Measurements from ENCODE around the gene DACT2. TPM values are rescaled to one million over a fixed set of nuclear protein-coding genes. Genes with fewer than 3 reads are reported as not detected.

The DACT2 gene
- total and polyA plus RNA-seq, 9 of the 15 experiments (the other 6 are each of a cell fraction or from before 2014, with no cell fraction given), result not detected

DNA sequence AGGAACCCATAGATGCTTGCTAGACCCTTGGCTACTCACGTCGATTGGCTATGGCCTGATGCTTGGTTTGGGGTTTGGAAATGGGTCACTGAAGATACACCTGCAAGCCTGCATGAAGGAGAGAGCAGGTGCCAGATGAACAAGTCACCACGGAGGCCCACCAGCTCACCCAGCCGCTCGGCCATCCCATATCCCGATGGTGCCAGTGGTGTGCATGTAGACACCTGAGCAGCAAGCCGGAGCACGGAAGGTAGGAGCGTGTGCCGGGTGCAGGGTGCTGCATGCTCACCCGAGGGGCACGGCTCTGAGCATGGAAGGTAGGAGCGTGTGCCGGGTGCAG lies 35.9 kb downstream of the DACT2 start (continued):
- no peak for TF ChIP-seq SMARCB1 (IDR thresholded peaks at IDR 0.05; ENCODE audit: insufficient read length, low read depth)
- TF ChIP-seq HNRNPL (IDR thresholded peaks at IDR 0.05; ENCODE audit: low read depth, low read length), result no peak
- no peak for TF ChIP-seq PRMT5 (CRISPR knock-in tag; IDR thresholded peaks at IDR 0.05)

DNA sequence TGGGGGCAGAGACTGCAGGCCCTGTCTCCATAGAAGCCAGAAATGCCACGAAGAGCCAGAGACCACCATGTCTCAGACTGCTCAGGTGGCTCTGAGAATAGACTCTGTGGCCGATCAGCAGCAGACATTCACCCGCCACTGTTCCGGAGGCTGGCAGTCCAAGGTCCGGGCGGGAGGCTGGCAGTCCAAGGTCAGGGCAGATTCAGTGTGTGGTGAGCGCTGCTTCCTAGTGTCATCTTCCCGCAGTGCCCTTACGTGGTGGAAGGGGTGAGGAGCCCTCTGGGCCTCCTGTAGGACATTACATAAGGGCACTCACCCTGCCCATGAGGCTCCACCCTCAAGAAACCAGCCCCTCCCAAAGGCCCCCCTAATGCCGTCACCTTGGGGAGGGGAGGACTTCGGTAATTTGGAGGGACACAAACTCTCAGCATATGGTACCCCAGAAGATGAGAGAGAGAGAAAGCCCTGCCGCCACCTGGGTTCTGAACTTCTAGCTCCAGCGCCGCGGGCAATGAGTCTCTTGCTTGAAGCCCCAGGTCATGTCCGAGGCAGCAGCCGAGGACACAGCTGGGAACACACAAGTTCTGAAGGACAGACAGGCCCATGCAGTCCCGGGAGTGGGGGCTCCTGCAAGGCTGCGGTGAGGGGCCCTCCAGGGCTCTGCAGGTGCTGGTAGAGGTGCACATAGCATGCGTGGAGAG lies 36.4 kb downstream of the DACT2 start:
- no peak overlapping the region for H3K9ac ChIP-seq (ENCODE audit: insufficient read depth in 1 of 2, low read depth in 2 of 2, low read length in 2 of 2)
- H3K4me1 ChIP-seq (replicated peaks in 1 of 2; ENCODE audit: control insufficient read depth in 2 of 2, insufficient read depth in 2 of 2, low read length in 2 of 2), result peaks cover 0 to 2% of the 10 kb centered on the region in 2 experiments; a peak in 2 of 5 replicates
- ChIA-PET POLR2A (no interaction called here), CTCF (ENCODE audit: low intra/inter-chr PET ratio) (no interaction called here)
- peaks cover 14% of the 10 kb centered on the region for H4K20me1 ChIP-seq (replicated peaks; ENCODE audit: control insufficient read depth, insufficient read depth, low read length)
- no TSS peak for BruUV-seq (replicated peaks)
- H3K79me2 ChIP-seq (ENCODE audit: control insufficient read depth, insufficient read depth, low read length), result no peaks in the 10 kb centered on the region
- ATAC-seq, result no peak
- no peak overlapping the region for H3K27ac ChIP-seq (ENCODE audit: extremely low read depth, low read depth, low read length)
- H3K27me3 ChIP-seq (ENCODE audit: control insufficient read depth in 2 of 2, insufficient read depth in 2 of 2, low read length in 2 of 2), result peaks cover 61 to 86% of the 10 kb centered on the region in 2 experiments
- no peak overlapping the region for H2AFZ ChIP-seq (ENCODE audit: low read depth, low read length)
- intact Hi-C loops (cut with micrococcal nuclease) (no loop called here), in situ Hi-C loops (cut with MboI) (no loop called here)
- peaks cover 3% of the 10 kb centered on the region for H3K9me1 ChIP-seq (ENCODE audit: control insufficient read depth, insufficient read depth, low read length)
- FAIRE-seq, result no peak
- no peak for DNase-seq (ENCODE audit: extremely low read depth in 1 of 4, low spot score in 3 of 4)
- H3K4me3 ChIP-seq, result no peak overlapping the region
- no peak overlapping the region for H3K4me2 ChIP-seq (ENCODE audit: insufficient read depth, low read length)
- 7% methylated on average over 20 of the region's 20 CpGs for WGBS (ENCODE audit: insufficient coverage, low coverage, missing lambda C conversion rate)
- H3K9me3 ChIP-seq (replicated peaks; ENCODE audit: control insufficient read depth, insufficient read depth, low read depth, low read length), result no peaks in the 10 kb centered on the region
- no peaks in the 10 kb centered on the region for H3K36me3 ChIP-seq (ENCODE audit: control insufficient read depth, insufficient read depth, low read length)
- TF ChIP-seq, protein P1, sequence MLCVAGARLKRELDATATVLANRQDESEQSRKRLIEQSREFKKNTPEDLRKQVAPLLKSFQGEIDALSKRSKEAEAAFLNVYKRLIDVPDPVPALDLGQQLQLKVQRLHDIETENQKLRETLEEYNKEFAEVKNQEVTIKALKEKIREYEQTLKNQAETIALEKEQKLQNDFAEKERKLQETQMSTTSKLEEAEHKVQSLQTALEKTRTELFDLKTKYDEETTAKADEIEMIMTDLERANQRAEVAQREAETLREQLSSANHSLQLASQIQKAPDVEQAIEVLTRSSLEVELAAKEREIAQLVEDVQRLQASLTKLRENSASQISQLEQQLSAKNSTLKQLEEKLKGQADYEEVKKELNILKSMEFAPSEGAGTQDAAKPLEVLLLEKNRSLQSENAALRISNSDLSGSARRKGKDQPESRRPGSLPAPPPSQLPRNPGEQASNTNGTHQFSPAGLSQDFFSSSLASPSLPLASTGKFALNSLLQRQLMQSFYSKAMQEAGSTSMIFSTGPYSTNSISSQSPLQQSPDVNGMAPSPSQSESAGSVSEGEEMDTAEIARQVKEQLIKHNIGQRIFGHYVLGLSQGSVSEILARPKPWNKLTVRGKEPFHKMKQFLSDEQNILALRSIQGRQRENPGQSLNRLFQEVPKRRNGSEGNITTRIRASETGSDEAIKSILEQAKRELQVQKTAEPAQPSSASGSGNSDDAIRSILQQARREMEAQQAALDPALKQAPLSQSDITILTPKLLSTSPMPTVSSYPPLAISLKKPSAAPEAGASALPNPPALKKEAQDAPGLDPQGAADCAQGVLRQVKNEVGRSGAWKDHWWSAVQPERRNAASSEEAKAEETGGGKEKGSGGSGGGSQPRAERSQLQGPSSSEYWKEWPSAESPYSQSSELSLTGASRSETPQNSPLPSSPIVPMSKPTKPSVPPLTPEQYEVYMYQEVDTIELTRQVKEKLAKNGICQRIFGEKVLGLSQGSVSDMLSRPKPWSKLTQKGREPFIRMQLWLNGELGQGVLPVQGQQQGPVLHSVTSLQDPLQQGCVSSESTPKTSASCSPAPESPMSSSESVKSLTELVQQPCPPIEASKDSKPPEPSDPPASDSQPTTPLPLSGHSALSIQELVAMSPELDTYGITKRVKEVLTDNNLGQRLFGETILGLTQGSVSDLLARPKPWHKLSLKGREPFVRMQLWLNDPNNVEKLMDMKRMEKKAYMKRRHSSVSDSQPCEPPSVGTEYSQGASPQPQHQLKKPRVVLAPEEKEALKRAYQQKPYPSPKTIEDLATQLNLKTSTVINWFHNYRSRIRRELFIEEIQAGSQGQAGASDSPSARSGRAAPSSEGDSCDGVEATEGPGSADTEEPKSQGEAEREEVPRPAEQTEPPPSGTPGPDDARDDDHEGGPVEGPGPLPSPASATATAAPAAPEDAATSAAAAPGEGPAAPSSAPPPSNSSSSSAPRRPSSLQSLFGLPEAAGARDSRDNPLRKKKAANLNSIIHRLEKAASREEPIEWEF (CRISPR knock-in tag; IDR thresholded peaks at IDR 0.05), result no peak
- TF ChIP-seq, protein P2, sequence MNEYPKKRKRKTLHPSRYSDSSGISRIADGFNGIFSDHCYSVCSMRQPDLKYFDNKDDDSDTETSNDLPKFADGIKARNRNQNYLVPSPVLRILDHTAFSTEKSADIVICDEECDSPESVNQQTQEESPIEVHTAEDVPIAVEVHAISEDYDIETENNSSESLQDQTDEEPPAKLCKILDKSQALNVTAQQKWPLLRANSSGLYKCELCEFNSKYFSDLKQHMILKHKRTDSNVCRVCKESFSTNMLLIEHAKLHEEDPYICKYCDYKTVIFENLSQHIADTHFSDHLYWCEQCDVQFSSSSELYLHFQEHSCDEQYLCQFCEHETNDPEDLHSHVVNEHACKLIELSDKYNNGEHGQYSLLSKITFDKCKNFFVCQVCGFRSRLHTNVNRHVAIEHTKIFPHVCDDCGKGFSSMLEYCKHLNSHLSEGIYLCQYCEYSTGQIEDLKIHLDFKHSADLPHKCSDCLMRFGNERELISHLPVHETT (CRISPR knock-in tag; conservative IDR thresholded peaks at IDR 0.05 in 1 of 2, IDR thresholded peaks at IDR 0.05 in 1 of 2), result no peak
- TF ChIP-seq POLR2AphosphoS5 (IDR thresholded peaks at IDR 0.05; ENCODE audit: control insufficient read depth, insufficient read depth, low read depth, low read length) (no peak), BRD9 (IDR thresholded peaks at IDR 0.05; ENCODE audit: low read depth, partially characterized antibody) (no peak), ZNF41 (CRISPR knock-in tag; conservative IDR thresholded peaks at IDR 0.05) (no peak), KAT8 (IDR thresholded peaks at IDR 0.05; ENCODE audit: low read depth) (no peak), MCM2 (IDR thresholded peaks at IDR 0.05; ENCODE audit: low read depth) (no peak)
- TF ChIP-seq, protein P3, sequence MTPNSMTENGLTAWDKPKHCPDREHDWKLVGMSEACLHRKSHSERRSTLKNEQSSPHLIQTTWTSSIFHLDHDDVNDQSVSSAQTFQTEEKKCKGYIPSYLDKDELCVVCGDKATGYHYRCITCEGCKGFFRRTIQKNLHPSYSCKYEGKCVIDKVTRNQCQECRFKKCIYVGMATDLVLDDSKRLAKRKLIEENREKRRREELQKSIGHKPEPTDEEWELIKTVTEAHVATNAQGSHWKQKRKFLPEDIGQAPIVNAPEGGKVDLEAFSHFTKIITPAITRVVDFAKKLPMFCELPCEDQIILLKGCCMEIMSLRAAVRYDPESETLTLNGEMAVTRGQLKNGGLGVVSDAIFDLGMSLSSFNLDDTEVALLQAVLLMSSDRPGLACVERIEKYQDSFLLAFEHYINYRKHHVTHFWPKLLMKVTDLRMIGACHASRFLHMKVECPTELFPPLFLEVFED (CRISPR knock-in tag; conservative IDR thresholded peaks at IDR 0.05), result no peak
